Bronchial epithelial cell (primary cell): ENCODE results near the gene AOPEP. TPM values are rescaled to one million over a fixed set of nuclear protein-coding genes. Genes with fewer than 3 reads are reported as not detected.
A peak's percentile ranks its signal among the peaks of the same experiment; 100 is the strongest.

ENCODE experiments used
- DNase-seq: peaks from one replicate; pipeline ENCODE4 v3.0.0-alpha.2; 2010; ENCODE audit warnings: low read depth
- FAIRE-seq: peaks from 2 replicates; lab custom pipeline; 2011; peaks lifted over from hg19 to GRCh38; lab: Jason Lieb, UNC
- H3K27me3 ChIP-seq: 2 replicates; pipeline ENCODE4 v1.5.1; 2011; ENCODE audit warnings: low read length; ENCODE audit not compliant: control insufficient read depth, insufficient read depth
- H3K36me3 ChIP-seq: 2 replicates; pipeline ENCODE4 v1.5.1; 2011; ENCODE audit warnings: low read length; ENCODE audit not compliant: control insufficient read depth, insufficient read depth
- H3K4me3 ChIP-seq: 2 replicates; pipeline ENCODE4 v1.5.1; 2011; ENCODE audit warnings: mild to moderate bottlenecking, low read depth, low read length, control low read depth
- CTCF ChIP-seq: IDR thresholded peaks from 2 replicates; pipeline ENCODE4 v1.5.1; 2011; ENCODE audit warnings: mild to moderate bottlenecking, moderate library complexity, low read length, control low read depth, inconsistent platforms; ENCODE audit not compliant: insufficient read depth, severe bottlenecking
- total RNA-seq: library from RNA; depleted of rRNA; stranded (reverse); fragments of >200 nt; gene quantifications from 2 replicates; pipeline ENCODE4 v1.2.1, GENCODE V29; 2014

Gene AOPEP
- total RNA-seq, 1 donor from 2014 or later, result 91.1 TPM

- Histone ChIP-seq H3K36me3 (no peaks in the 10 kb centered on the region), H3K4me3 (no peak overlapping the region), H3K27me3 (no peaks in the 10 kb centered on the region)
- TF ChIP-seq CTCF, result no peak
- FAIRE-seq (no peak), DNase-seq (no peak)
Measured at GRCh38 chr9:94911986-94912635, 185.6 kb downstream of the AOPEP start.

GRCh38 chr9:94912700-94913249, 186.3 kb downstream of the AOPEP start:
- no peak for TF ChIP-seq CTCF
- FAIRE-seq (no peak), DNase-seq (peak; percentile 85)
- no peak overlapping the region for H3K4me3 ChIP-seq
- H3K36me3 ChIP-seq, result no peaks in the 10 kb centered on the region
- H3K27me3 ChIP-seq, result no peaks in the 10 kb centered on the region

GRCh38 chr9:94913550-94913949, 187.1 kb downstream of the AOPEP start:
- H3K36me3 ChIP-seq, result no peaks in the 10 kb centered on the region
- DNase-seq, result no peak
- FAIRE-seq, result no peak
- no peaks in the 10 kb centered on the region for H3K27me3 ChIP-seq
- H3K4me3 ChIP-seq, result no peak overlapping the region
- no peak for TF ChIP-seq CTCF

DNA sequence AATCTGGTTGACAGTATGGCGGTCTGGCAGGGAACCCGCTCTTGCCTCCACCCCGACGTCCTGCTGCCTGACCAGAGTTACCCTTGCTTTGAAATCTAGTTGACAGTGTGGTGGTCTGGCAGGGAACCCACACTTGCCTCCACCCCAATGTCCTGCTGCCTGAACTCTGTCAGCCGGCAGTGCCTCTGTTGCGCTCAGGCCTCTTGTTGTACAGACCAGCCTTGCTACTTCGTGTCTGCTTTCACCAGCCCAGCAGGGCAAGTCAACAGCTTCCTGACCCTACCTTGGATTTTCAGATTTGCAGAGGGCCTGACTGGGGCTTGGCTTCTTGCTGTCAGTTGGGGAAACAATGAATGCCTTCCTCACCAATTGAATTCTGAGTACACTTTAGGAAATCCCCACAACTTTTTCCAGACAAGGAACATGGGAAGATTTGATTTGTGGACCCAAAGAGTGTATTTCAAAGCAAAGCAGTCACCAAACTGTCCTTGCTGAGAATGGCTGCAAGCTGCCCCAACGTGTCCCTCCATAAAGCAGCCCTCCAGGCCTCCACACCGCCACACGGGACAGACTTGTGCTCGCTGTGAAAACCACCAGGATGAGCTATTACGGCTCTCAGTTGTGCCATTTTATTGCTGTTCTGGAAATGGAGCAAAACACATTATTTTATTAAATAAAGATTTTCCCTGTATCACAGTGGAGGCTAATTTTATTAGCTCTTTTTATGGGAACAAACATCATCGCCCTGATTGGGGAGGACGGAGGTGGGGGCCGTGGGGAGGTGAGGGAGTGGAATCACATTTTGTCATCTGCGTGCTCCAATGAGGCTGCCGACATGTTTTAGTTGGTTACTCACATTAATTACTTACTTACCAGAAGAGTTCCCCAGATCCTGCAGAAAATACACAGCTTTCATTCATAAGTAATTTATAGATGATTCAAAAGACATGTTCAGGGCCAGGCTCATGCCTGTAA, 189.3 kb downstream of the AOPEP start:
- no peaks in the 10 kb centered on the region for H3K36me3 ChIP-seq
- H3K27me3 ChIP-seq, result no peaks in the 10 kb centered on the region
- no peak for TF ChIP-seq CTCF
- H3K4me3 ChIP-seq, result no peak overlapping the region
- DNase-seq, result no peak
- no peak for FAIRE-seq

DNA sequence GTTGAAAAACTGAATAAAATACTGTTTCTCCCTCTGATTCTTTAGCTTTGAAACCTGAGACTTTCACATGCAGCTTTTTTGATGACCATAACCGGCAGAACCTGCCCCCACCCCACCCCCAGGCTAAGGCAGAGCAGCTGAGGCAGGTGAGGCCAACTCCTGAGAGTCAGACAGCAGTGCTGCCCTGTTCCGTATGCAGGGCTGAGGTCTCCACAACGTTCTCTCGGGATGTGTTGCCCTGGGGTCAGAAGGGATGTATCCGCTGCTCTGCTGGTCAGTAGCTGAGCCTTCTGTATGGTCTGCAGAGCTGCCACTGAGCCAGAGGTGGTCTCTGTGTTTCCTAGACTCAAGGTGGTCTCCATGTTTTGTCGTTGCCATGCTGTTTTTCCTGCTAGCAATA, 190.5 kb downstream of the AOPEP start:
- FAIRE-seq (peak; percentile 81), DNase-seq (peak; percentile 69)
- H3K4me3 ChIP-seq, result no peak overlapping the region
- TF ChIP-seq CTCF, result no peak
- no peaks in the 10 kb centered on the region for H3K36me3 ChIP-seq
- no peaks in the 10 kb centered on the region for H3K27me3 ChIP-seq
